GM19328 (cell line): ENCODE data around the gene RABGAP1L.
A peak's percentile ranks its signal among the peaks of the same experiment; 100 is the strongest.
"Not testable (repeated sequence)": the region's sequence is repeated elsewhere in the genome, so short reads cannot be mapped to it uniquely, and the experiment has no call there.

Source experiments
- ATAC-seq: cut with Tn5 transposase; IDR thresholded peaks from one replicate; pipeline ENCODE4 v1.9.1; 2021; ENCODE audit warnings: mild to moderate bottlenecking, moderate library complexity; ENCODE audit not compliant: unreplicated experiment

Gene RABGAP1L

GRCh38 chr1:174789399-174789798, 630.1 kb downstream of the RABGAP1L start:
- ATAC-seq: peak; percentile 69

GRCh38 chr1:174791863-174792262, 632.5 kb downstream of the RABGAP1L start:
- ATAC-seq: no peak

GRCh38 chr1:174794861-174795260, 635.5 kb downstream of the RABGAP1L start:
- no peak for ATAC-seq

GRCh38 chr1:174795806-174796205, 636.5 kb downstream of the RABGAP1L start:
- ATAC-seq: no peak

GRCh38 chr1:174797398-174797797, 638.1 kb downstream of the RABGAP1L start:
- no peak for ATAC-seq

GRCh38 chr1:174799136-174799479, 639.8 kb downstream of the RABGAP1L start:
- ATAC-seq: peak; percentile 15

- ATAC-seq: no peak
Measured at GRCh38 chr1:174800216-174800851, 641.0 kb downstream of the RABGAP1L start.

- ATAC-seq: no peak
Measured at GRCh38 chr1:174800876-174801275, 641.6 kb downstream of the RABGAP1L start.

GRCh38 chr1:174809755-174810280, 650.5 kb downstream of the RABGAP1L start:
- ATAC-seq: no peak

- ATAC-seq: no peak
Measured at GRCh38 chr1:174812016-174812415, 652.7 kb downstream of the RABGAP1L start.

GRCh38 chr1:174812656-174813055, 653.3 kb downstream of the RABGAP1L start:
- no peak for ATAC-seq

- ATAC-seq: no peak
Measured at GRCh38 chr1:174815036-174815435, 655.7 kb downstream of the RABGAP1L start.

- ATAC-seq: no peak
Measured at GRCh38 chr1:174815474-174815908, 656.2 kb downstream of the RABGAP1L start.

GRCh38 chr1:174816621-174817020, 657.3 kb downstream of the RABGAP1L start:
- ATAC-seq: not testable (repeated sequence)

- no peak for ATAC-seq
Measured at GRCh38 chr1:174818014-174818616, 658.8 kb downstream of the RABGAP1L start.

- ATAC-seq: no peak
Measured at GRCh38 chr1:174818951-174819350, 659.6 kb downstream of the RABGAP1L start.

GRCh38 chr1:174819596-174819995, 660.3 kb downstream of the RABGAP1L start:
- no peak for ATAC-seq

- no peak for ATAC-seq
Measured at GRCh38 chr1:174825127-174825526, 665.8 kb downstream of the RABGAP1L start.

GRCh38 chr1:174825806-174826205, 666.5 kb downstream of the RABGAP1L start:
- no peak for ATAC-seq

GRCh38 chr1:174828264-174828663, 668.9 kb downstream of the RABGAP1L start:
- no peak for ATAC-seq

- ATAC-seq: no peak
Measured at GRCh38 chr1:174829990-174830389, 670.7 kb downstream of the RABGAP1L start.

- ATAC-seq: no peak
Measured at GRCh38 chr1:174836543-174836942, 677.2 kb downstream of the RABGAP1L start.

GRCh38 chr1:174837386-174837785, 678.1 kb downstream of the RABGAP1L start:
- no peak for ATAC-seq
